Activated CD8-positive, alpha-beta memory T cell treated with anti-CD3 and anti-CD28 coated beads for 4 hours (primary cell): ENCODE measurements around the gene CKB.
"Not testable (repeated sequence)": the region's sequence is repeated elsewhere in the genome, so short reads cannot be mapped to it uniquely, and the experiment has no call there.

Source experiments
- DNase-seq, 2 donors: peaks; one replicate each; pipeline ENCODE4 v3.0.0-alpha.2; 2020; ENCODE audit warnings: low read depth in 2 of 2

Gene CKB

DNA sequence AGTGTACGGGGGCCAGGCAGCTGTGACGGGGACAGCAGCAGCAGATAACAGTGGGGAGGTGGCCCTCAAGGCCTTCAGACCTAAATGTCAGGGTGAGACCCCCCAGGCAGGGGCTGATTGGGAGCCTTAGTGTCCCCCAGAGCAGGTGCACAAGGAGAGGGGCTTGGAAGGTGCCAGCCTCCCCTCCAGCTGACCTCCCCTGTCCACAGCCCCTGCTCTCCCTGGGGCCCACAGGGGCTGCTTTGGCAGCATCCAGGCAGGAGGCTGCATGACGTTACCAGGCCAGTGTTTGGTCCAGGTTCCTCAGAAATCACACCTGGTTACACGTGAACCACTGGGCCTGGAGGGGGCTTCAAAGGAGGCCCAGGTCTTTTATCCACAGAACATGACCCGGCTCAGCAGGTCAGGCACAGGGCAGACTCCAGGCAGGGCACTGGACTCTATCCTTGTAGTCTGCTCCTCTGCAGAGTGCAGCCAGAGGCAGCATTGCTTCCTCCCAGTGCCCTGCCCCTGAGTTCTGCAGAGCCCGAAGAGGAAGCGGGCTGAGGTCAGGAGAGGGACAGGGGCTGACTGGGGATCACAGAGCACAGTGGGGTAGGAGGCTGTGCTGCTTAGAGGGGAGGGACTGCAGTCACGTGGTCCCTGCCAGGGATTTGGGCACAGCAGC lies 3.8 kb upstream of the CKB start:
- no peak for DNase-seq

DNA sequence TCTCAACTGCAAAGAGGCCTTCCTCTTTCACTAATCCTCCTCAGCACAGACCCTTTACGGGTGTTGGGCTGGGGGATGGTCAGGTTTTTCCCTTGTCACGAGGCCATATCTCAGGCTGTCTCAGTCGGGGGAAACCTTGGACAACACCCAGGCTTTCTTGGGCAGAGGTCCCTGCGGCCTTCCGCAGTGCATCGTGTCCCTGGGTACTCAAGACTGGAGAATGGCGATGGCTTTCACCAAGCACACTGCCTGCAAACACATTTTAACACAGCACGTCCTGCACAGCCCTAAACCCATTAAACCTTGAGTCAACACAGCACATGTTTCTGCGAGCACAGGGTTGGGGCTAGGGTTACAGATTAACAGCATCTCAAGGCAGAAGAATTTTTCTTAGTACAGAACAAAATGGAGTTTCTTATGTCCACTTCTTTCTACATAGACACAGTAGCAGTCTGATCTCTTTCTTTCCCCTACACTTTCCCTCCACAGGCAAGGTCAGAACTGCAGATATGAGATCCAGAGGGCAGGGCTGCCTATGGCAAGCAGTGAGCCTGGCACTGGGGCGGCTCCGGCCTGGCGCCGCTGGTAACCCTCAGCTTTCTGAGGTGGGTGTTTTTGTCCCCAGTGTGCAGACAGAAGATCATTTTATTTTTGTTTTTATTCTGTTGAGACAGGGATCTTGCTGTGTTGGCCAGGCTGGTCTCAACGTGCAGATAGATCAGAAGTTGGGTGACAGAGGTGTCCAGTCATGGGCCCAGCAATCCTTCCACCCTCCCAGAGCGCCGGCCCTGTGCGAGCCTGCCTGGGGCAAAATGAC lies 3.0 kb upstream of the CKB start:
- not testable (repeated sequence) for DNase-seq

DNA sequence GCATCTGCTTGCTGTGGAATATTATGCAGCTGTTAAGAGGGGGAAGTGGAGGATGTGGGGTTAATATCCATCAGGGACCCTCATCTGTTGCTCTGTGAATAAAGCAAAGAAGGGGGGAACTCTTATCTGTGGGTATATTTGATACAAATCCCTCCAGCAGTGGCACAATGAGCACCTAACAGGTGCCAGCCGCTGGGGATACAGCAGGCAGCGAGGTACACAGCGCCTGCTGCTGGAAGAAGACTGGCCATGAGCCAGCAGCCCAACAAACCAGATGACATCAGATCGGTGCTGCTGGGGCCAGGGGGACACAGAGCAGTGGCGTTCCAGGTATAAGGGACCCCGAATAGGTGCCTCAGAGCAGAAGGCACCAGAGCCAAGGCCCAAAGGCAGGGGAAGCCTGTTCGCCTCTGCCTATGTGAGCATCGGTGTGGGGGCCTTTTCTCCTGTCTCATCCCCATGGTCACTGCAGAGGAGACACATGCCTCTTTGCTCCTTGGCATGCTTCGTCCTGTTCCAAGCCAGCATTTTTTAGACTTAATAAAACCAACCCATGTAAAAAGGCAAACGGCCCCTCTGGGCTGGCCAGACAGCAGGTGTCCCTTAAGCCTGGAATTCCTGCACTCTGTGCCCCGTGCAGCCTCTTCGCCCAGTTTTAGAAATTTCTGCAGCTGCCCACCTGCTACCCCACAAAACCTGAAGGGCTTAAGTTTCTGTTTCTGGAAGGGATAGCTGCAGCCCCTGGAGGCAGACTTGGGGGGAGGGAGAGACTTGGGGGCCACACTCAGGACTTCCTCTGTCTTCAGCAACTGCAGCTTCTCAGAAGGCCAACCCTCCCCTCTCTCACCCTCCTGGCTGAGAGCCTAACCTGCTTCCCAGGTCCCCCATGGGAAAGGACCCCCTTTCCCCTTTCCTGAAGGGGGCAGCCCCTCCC lies 1.6 kb upstream of the CKB start:
- DNase-seq = no peak

DNA sequence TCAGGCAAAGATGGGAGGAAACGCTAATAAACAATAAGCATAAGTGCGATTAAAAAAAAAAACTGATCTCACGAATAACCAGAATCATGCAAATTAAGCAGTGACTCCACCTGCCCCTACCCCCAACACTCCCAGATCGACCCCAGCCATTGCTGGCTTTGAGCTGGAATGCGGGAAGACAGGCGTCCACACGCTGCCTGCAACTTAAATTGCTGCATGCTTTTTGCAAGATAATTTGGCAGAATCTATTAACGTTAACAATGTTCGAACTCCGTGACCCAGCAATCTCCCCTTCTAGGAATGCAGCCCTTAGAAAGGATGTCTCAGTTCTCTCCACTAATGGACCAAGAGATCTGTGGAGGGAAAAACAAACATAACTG lies 935 bp upstream of the CKB start:
- no peak for DNase-seq

DNA sequence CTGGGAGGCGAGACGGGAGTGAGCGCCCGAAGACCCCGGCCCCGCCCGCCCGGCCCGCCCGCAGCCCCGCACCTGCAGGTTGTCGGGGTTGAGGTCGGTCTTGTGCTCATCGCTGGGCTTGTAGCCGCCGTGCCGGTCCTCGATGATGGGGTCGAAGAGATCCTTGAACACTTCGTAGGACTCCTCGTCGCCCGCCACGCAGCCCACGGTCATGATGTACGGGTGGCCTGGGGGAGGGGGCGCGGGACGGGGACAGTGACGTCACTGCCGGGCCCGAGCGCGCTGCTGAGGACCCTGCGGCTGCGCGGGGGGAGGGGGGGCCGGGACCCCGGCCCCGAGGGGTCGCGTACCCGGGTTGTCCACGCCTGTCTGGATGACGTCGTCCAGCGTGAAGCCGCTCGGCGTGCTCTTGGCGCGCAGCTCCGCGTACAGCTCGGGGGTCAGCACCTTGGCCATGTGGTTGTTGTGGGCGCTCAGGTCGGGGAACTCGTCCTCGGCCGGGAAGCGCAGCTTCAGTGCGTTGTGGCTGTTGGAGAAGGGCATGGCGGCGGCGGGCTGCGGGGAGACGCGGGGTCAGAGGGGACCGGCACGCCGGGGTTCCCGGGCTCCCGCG lies 573 bp downstream of the CKB start:
- DNase-seq = no peak

DNA sequence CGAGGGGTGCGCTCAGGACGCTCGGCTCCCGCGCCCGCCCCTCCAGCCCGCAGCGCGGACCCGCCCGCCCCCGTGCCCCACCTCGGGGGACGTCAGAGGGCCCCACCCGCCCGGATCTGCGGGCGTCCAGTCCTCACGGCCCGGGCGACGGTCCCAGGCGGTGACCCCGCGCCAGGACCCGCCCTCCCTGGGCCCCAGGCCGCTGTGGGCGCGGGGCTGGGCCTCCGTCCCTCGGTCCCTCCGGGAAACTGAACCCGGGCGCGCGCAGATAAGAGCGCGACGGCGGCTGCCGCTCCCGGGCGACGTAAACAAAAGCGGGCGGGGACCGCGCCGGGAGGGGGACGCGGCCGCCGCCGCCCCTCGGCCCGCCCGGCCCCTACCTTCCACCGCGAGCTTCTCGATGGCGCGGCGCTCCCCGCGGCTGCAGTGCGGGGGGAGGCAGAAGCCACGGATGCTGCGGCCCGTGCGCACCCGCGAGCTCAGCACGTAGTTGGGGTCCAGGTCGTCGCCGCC lies 1.1 kb downstream of the CKB start:
- no peak for DNase-seq

DNA sequence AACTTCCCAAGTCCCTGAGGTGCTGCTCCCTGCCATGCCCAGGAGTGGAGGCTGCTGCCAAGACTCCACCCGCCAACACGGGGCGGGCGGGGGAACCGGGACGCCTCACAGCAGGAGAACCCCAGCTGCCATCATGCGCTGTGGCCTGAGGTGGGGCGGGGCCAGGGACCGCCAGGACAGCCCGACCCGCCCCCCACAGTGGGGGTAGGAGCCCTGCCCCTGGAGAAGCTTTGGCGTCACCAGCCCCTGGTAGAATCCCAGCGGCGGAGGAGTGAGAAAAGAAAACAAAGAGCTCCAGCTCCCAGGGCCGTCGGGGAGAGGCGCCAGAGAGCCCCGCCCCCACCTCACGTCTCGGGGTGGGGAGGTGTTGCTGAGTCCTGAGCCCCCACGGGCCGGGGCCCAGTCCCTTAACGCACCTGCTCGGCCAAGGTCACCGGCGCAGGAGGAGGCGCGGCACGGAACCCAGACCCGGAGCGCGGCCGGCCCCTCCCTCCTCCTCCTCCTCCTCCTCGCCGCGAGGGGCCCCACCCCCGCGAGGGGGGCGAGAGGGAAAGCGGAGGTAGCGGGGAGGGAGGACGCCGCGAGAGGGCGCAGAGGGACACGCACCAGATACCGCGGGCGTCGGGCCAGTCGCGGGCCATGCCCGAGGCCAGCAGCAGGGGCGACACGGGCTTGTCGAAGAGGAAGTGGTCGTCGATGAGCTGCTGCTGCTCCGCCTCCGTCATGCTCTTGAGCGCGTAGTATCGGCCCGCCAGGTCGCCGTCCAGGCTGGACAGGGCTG lies 1.8 kb downstream of the CKB start:
- peak; percentile 35 to 51 for DNase-seq

DNA sequence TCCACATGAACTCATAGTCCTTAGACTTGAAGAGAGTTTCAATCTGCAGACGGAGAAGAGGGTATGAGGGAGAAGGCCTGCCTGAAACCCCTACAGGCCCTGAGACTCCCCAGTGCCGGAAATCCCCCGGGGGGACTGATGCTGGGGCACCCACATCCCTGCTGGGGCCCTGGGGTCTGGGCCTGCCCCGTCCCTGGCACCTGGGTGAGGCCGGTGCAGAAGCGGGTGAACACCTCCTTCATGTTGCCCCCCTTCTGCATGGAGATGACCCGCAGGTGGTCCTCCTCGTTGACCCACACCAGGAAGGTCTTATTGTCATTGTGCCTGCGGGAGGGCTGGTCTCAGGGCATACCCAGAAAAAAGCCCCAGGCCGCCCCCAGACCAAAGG lies 2.4 kb downstream of the CKB start:
- no peak for DNase-seq

DNA sequence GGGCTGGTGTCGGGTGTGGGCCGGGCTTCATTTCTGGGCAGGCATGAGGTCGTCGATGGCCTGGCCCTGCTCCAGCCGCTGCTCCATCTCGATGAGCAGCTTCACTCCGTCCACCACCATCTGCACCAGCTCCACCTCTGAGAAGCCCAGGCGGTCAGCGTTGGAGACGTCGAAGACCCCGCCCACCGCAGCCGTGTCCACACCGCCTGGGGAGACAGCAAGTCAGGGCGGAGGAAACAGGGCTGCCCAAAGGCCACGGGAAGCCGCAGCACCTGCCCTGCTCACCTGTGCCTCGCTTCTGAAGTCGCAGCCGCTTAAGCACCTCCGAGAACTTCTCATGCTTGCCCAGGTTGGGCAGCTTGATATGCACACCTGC lies 2.8 kb downstream of the CKB start:
- no peak for DNase-seq

DNA sequence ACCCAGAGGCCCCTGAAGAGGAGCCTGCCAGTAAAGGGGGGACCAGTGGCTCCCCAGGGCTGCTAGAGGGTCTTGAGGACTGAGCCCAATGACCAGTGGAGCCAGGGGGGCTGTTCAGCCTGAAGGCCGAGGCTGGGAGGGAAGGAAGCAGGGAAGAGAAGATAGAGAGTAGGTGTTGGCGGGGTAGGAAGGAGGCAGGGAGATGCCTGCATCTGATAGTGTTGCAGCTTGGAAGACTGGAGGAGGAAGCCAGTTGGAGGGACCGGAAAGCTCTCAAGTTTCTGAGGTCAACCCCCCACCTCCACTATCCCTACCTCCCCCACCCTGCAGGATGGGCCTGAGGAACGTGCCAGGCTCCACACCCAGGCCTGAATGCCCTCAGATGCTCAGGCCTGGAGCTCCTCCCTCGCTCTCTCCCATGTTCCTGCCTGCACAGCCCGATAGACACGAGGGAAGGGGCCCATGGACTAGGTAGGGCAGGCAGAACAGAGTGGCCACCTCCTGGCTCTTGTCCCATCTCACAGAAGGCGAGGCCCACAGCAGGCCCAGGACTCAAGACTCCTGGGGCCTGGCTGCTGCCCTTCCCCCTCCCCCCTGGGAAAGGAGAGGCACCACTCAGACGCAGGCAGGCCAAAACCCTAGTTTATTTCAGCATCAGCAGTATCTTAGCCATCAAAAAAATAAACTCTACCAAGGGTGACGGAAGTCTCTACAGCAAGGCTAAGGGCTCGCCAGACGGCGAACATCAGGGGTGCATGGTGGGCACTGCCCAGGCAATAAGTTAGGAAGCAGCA lies 3.4 kb downstream of the CKB start:
- no peak for DNase-seq

DNA sequence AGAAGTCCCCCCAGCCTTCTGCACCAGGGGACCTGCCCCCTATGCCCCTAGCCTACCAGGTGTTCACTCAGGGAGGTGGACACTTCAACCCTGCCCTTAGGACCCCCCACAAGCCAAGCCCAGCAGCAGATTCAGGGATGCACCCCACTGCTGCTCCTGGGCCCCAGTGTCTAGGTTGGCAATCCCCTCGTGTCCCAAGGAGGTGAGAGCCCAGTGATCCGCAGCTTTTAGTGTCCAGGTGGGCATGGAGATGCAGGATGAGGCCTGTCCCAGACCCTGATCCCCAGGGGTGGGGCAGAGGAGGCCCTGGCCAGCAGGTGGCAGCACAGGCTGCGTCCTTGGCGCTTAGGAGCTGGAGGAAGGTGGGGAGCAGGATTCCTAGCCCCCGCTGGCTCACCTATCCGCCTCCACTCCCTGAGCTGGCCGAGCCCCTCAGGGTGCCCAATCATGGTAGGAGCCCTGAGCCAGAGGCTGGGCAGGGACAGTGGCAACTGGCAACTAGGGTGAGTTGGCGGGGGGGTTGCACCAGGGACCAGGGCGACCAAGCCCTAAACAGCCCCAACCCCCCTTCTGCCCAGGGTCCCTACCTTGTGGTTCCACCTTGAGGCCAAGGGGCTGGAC lies 4.1 kb downstream of the CKB start:
- DNase-seq = no peak

DNA sequence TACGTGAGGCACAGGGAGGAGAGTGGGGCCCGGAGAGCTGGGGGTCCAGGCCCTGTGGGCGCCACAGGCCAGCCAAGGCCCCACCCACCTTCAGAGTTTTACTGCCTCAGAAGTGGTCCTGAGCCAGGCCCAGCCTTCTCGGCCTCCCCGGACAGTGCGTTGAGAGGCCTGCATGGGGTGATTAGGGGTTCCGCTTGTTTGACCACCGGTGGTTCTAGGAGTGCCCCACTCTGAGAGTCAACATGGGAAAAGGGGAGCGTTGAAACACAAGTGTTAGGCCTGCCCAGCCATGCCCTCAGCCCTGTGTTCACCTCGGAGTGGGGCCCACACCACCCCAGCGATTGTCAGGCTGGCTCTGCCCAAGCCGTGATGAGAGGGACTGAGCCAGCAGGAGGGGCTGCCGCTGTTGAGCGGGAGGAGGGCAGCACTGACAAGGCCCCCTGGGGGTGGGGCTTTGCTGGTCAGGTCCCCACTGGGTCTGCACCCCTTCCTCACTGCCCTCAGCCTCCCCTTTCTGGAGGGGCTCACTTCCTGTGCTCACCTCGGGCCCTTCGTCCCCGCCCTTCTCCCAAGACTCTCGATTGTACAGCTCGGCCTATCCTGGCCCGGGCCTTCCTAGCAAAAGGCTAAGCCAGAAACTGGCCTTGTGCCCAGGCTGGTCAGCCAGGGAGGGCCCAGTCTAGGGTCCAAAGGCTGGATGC lies 4.8 kb downstream of the CKB start:
- no peak for DNase-seq

DNA sequence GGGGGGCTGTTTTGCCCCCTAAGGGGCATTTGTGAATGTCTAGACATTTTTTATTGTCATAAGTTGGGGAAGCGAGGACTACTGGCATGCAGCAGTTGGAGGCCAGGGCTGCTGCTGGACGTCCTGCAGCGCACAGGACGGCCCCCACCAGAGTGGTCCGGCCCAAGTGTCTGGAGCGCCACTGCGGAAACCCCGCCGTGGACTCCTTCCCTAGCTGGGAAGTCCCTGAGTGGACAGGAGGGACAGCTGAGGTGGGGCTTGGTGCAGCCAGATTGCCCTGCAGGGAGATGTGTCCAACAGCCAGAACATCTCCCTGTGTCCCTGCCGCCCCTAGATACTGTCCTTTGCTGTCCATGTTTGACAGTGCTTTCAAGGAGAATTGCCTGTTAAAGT lies 5.5 kb downstream of the CKB start:
- no peak for DNase-seq

DNA sequence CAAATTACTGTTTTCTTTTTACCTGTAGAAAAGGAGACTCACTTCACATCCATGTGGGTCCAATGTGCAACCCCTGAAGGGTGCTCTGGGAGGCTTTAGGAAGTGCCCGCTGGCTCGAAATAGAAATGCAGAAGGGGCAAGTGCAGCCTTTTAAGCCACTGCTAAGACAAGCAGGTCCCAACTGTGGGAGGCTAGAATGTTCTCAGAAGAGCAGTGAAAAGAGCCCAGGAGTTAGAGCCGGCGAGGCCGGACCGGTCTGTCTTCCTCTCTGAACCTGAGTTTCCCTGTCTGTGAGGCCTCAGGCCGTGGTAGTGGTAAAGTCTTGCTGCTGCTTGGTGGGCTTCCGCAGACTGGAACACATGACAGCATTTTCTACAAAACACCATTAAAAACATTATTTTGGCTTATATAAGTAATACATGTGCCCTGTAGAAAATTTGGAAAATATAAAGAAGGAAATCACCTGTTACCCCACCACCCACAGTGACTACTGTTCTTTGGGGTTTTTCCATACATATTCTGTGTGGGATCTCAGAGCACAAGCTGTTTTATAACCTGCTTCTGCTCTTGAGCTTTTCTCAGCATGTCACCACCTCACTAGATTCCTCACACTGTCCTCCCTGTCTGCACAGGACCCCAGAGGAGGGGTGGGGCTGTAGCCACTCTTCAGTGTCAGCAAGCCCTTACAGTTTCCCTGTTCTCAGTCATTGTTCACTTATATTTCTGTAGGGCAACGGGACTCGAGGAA lies 6.0 kb downstream of the CKB start:
- no peak for DNase-seq

DNA sequence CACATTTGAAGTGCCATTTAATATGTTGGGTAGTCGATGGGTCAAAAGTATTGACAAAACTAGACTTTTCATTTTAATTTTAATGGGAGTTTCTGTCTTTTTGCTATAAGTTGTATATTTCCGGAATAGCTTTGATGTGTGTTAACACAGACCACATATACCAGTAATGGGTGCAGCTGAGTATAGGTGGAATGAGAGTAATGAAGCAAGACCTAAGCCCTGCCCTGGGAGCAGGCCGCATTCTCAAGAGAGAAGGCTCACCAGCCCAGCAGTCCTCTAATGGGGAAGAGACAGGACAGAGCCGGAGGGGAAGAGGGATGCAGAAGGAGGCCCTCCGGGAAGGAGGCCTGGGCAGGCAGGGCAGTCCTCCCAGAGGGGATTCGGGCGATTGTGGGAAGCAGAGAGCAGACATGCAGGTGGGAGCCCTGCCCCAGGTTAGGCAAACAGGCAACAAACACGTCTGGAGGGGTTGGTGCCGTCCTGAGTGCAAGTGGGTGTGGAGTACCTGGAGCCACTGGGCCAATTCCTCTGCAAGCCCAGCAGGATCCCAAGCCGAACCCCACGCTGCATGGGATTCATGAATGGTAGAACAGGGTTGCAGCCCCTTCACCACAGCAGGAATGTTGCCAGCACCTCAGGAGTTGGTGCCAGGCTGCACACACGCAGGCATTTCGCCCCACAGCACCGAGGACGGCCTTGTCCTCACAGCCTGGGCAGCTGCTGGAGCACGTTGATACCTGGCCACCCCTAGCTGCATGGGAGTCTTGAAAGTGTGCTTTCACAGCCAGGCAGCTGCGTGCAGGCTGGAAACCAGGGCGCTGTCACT lies 7.8 kb downstream of the CKB start:
- no peak for DNase-seq

DNA sequence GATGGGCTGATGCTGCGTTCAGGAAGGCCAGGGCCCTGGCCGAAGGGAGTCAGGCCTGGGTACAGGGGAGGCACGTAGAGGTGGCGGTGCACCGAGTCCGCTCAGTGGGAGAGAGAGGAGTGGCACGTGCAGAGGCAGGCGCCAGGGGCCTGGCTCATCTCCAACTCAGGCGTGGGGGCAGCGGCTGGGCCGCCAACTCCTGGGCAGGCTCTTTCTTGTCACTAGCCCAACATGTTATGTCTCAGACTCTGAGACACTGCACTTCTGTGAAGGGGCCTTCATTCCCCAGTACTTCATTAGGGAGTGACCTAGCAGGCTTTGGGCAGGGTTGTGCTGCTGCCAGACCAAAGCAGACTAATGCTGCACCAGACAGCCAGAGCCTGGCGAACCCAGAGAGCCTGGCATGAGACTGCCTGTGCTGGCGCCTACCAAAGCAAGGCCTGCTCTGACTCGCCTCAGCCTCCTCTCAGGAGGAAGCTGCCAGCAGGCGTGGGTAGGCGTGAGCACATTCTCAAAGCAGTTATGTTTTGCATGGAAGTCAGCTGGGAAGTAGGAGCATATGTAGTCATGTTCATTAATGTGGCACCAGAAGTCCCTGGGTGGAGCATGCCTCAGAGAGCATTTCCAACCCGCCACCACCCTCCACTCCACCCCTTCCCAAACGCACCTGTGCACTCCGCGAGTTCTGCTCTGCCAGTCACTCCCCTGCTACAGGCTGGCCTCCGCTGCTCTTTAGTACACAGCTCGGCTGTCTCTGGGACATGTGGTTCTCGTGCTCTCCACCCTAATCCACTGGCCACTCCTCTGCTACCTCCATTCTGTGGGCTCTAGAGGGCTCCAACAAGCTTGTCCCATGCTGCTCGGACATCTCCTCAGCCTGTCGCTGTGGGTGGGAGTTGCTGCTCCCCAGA lies 9.7 kb downstream of the CKB start:
- no peak for DNase-seq
